C1 segment of cervical spinal cord (tissue), 14 donors: ENCODE data around the gene TRIL.

Source experiments
- DNase-seq, 14 donors: peaks; one replicate each; lab custom pipeline; 2025; lab: John Stamatoyannopoulos, UW

The TRIL gene

DNA sequence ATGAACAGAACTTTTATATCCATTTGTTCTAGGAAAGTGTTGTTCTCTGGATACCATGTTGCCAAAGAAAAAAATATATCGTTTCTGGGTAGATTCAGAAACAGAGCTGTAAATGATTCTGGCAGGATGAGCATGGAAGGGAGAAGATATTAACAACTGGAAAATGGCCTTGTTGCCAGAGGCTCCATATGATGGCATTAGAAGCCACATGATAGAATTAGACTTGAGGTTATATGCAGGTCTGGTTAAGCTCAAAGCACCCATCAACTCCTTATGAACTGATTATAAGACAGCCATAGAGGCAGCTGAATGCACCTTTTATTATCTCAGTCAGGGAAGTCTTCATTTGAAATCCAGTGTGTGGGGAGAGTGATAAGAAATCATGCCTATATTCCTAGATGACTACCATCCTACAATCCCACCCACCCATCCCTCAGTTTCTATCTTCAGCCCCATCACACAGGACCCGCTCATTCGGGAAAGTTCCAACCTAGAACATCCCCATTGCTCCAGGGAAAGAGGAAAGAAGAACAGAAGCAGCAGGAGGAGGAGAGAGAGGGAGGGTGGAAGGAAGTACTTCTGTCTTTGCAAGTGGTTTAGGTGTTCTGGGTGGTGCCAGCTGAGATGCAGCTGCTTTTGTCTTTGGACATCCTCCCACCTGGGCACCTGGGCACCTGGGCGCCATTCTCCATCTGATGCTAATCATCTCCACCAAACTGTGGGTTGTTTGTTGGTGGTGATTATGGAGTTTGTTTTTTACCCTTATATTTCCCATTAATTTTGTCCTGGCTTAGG, 25.5 kb upstream of the TRIL start:
- DNase-seq: no peak

DNA sequence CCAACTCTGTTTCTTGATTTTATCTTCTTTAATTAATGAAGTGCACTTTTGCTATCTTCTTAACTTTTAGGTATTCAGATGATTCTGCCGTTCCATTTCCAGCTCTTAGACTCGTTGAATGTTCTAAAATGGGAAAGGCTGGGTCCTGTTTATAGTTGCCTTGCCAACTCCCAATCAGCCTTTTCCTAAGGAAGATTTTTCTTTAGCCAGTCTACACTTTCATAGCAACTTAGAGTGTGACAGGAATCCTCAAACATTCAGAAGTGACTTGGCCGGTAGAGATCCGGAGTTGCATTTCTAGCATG, 23.0 kb upstream of the TRIL start:
- DNase-seq: no peak

DNA sequence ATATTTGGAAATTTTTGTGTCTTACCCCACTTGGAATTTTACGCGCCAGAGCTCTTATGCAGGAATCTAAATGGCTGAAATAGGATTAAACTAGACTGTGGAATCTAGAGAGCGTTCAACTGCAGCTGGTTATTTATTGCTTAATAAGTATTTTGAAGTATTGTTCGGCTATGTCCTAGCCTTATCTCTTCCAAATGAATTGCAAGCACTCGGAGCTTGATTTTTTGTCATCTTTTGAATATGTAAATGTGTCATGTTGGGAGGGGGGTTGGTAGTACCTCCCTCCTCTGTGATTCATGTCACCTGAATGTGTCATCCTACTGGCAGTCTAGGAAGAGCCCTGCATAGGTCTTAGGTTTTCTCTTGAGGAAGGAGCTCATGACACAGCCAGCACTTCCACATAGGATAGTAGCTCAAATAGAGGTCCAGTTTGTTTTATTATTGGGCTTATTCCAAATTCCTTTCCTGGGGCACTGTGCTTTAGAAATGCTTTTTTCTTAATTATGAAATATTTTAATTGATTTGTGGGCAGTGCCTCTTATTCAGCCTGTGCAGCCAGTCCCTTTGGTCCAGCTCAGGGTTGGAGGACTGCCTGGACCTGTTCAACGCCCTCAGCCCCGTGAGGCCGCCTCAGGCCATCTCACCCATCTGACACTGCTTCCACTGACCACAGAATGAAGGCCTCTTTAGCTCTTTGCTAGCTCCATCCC, 22.5 kb upstream of the TRIL start:
- DNase-seq: peak in 7 of 14 donors; percentile 4 to 57 (median 45)

DNA sequence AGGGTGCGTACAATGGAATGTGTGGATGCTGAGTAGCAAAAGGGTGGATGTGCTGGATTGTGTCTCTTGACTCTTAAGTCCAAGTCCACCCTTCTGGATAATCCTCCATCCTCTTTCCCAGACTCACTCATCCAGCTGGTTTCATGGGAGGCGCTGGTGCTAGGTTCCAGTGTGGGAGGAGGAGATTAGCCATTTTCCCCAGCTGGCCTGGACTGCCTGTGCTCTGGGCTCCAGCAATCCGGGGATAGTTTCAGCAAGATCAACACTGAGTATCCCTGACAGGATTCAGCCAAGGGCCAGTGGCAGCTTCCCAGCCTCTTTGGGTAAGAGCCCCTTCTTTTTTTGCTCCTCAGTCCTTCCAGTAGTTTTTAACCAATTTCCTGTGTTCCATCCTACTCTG, 21.6 kb upstream of the TRIL start:
- no peak for DNase-seq

DNA sequence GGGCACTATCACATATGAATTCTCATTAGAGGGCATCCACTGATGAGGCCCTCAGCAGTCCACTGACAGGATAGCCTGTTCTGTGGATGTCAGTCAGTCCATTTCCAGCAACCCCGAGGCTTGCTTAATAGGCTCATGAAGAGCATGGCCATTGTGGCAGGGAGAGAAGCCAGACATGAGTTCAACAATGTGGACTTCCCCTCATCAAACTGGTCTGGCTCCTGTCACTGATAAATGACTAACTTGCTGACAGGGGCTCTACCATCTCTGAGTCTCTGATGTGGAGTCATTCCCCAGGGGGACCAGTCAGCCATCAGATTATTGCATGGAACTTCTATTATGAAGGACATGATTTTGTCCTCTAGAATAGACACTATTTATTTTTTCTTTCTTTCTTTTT, 19.8 kb upstream of the TRIL start:
- DNase-seq: no peak

DNA sequence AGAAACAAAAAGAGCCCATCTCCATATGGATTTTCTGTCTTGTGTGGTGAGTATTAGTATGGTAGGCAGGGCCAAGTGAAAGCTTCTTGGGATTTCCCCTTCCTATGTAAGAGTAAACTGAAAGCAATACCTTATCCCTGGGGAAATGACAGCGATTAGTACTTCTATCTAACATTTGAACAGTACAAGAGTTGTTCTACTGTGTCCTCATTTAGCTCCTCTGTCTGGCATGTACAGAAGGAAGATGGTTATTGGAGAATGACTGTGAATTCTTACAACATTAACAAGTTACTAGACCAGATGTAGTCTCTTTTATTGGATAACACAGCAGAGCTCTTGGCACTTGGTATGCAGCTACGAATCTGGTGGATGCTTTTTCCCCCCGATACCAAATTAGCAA, 17.9 kb upstream of the TRIL start:
- no peak for DNase-seq

DNA sequence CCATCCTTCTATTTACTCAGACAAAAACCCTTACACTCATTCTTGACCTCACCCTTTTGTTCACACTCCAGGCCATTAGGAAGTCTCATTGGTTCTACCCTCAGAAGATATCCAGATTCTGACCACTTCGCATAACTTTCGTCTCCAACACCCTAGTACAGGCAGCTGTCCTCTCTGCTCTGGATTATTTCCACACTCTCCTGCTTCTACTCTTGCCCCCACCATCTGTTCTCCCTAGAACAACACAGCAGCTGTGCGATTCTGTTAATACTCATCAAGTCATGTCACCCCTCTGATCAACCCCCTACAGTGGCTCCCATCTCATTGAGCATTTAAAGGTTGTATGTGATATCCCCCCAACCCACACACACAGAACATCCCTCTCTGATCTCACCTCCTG, 15.5 kb upstream of the TRIL start:
- DNase-seq: no peak

DNA sequence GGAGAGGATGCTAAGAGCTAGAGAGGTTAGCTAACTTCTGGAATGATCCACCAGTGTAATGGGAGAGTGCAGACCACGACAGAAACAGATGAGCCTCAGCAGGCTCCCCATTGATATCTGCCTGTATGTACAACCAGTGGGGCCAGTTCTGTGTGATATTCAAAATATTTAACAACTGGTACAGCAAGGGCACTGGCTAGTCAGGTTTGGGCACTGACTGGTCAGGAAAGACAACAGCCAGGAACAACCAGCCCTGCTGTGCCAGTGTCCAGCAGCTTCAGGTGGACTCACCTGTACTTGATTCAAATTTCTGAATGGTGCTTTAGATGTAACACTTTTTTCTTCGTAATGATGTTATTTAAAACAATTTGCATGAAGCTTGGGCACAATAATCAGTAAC, 5.9 kb upstream of the TRIL start:
- DNase-seq: no peak

DNA sequence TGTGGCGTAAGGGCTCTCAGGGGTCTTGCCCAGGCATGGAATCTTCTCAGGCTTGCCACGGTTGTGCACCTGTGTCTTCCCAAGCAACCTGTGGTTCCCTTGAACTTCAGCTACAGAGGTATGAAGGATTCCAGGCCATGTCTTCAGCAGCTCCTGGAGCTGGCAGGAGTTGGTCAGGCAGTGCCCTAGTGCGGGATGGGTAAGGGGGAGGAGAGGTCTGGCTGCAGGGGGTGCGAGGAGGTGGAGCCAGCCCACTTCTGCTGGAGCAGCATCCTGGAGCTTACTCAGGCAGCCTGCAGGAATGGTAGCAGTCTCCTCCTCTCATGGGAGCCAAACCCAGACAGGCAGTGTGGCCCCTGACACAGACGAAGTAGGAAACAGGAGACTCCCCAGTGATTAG, 3.8 kb upstream of the TRIL start:
- DNase-seq: no peak

DNA sequence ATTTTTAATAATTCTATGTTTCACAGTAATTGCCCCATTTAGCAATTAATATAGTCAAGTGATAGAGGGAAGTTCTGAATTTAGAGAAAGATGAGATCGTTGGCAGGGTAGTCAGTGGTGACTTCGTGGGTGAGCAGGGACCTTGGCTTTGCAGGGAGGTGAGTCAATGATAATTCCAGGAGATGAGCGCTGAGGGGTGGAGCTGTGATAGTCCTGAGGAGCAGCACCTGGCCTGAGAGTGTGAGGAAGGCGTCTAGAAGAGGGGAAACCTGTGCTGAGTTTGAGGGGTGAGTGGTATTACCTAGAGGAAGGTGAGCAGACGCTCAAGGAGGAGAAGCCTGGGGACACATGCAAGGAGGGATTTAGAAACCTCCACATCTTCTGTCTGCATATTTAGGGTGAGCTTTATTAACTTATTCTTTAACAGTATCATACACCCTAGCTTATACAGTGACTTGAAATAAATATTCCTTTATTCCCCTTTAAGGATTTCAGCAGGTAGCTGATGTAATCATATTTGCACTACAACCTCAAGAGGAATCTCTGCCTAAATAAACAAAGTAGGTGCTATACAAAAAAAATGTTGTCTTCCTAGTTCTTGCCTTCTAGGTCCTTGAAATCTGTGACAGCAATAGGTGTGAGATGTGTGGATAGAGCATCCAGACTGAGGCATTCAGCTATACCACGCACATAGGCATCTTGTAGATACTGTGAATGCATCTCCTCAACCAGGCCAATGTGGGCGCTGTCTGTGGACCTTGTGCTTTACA, 2.1 kb upstream of the TRIL start:
- DNase-seq: no peak

DNA sequence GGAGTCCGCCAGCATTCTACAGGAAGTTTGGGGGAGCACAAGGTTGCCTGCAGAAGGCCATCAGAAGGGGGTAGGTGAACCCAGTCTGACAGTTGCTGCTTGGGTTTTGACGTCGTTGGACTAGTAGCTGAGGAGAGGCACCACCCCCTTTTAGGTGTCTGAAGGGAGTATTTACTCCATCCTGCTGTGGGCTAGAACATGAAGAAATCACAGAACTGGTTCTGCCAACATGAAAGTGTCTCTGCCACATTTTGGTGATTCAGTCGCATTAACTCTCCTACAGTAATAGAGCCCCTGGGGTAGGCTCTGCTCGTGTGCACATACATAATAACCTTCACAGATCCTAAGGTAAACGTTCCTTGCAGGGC, 834 bp upstream of the TRIL start:
- no peak for DNase-seq

DNA sequence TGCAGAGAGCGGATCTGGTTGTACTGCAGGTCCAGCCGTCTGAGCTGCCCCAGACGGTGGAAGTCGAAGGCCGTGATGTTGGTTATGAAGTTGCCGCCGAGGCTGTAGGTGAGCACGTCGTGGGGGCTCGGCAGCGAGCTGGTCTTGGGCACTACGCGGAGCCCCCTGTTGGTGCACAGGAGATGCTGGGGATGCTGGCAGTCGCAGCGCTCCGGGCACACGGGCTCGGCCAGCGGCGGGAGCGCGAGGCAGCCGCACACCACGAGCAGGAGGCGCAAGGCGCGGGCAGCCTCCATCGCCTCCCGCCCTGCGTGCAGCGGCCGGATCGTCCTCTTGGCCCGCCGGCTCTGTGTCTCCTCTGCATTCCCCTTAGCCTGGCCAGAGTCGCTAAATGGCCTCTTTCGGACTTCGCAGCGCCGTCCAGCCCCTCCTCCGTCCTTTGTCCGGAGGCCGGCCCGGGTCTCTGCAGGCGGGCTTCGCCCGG, 337 bp downstream of the TRIL start:
- peak in 3 of 14 donors; percentile 41 to 53 (median 52) for DNase-seq

DNA sequence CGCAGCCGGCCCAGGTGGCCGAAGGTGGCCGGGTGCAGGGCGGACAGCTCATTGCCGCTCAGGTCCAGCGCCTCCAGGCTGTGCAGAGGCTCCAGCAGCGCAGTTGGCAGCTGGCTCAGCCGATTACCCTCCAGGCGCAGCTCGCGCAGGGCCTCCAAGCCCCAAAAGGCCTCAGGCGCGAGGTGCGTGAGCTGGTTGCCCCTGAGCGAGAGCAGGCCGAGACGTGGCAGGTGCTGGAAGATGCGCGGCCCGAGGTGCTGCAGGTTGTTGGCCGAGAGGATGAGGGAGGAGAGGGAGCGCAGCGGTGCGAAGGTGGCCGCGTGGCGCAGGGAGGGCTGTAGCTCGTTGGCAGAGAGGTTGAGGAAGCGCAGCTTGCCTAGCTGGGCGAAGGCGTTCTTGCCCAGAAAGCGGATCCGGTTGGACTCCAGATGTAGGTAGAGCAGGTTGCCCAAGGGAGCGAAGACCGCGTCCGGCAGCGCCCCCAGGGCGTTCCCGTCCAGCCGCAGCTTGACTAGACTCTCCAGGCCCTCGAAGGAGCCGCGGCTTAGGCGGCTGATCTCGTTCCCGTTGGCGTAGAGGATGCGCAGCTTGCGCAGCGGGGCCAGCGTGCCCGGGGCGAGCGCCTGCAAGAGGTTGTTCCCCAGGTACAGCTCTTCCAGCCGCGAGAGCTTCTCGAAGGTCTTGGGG, 923 bp downstream of the TRIL start:
- peak in 6 of 14 donors; percentile 19 to 51 (median 42) for DNase-seq

DNA sequence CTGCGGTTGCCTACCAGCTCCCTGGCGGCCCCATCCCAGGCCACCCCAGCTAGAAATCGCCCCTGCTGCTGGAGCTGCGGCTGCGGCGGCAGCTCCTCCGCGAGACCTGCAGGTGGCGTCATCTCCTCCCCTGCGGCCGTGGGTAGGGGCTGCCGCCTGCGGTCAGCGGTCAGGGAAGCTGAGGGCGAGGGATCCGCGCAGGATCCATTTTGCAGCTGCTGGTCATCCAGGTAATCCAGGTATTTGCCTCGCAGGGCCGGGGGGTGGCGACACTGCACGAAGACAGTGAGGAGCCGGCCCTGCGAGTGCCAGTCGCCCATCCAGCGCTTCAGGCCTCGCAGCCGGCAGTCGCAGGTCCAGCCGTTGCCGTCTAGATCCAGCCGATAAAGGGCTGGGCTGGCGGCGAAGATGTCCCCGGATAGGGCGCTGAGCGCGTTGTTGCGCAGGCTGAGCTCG, 1.5 kb downstream of the TRIL start:
- peak in 7 of 14 donors; percentile 30 to 63 (median 39) for DNase-seq

DNA sequence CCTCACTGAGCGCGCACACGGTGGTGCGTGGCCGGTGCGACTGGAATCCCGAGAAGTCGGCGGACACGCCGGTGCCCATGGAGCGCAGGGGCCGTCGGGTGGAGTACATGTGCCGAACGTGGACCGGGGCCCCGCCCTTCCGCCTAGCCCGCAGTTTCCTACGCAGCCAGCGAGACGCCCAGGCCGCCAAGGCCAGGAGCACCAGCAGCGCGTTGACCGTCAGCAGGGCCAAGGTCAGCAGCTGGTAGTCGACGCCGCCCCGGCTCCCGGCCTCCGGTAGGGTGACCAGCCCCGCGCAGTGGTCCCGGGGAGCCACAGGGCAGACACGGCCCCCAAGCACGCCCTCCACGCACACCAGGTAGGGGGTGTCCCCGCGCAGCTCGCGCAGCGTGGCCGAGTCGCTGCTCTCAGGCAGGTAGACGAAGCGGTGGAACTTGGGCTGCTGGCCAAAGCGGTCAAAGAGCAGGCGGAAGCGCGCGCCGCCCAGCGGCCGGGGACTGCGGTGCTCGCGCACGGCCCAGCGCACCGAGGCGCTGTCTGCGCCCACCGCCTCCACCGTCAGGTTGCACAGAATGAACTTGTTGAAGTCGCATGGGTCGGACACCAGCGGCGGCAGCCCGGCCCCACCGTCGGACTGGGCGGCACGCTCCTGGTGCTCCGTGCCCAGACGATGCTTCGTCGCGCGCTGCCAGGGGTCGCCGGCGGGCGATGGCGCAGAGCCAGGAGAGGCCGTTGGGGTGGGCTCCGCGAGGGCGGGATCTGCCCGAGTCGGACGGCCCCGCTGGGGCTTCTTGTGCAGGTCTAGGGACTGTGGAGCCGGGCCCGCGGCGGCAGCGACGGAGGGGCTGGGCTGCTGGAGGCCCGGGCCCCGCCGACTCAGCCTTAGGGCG, 2.2 kb downstream of the TRIL start:
- peak in 7 of 14 donors; percentile 15 to 64 (median 26) for DNase-seq

DNA sequence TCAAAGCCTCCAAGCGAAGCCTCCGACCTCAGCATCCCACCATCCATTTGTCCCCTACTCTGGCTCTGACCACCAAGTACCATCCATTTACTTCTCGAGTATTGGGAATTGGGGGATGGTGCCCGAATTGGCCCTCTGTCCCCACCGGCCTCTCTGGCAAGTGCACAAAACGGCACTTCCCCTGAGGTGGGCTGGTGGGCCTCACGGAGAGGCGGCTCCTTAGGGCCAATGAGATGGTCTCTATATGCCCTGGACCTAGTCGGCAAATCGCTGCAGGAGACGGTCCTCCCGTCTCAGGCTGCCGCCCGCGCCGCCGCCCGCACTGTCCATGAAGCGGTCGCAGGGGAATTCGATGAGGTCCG, 2.8 kb downstream of the TRIL start:
- DNase-seq: peak in 2 of 14 donors; percentile 27 to 30

DNA sequence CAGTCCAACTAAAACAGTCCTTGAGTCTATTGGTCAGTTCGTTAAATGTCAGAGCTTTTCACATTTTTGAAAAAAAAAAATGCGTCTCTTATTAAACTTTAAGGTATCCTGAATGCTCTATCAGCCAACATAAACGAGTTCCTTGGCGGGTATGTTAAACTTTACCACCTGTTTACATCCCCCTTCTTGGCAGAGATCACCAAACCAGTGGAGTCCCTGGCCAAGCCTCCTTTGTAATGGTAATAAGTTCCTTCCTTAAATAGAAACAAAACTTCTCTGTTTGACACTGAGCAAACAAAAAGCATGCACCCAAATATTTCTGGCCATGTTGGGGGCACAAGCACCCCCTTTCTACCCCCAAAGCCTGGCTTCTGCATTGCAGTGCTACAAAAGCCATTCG, 3.2 kb downstream of the TRIL start:
- DNase-seq: no peak

DNA sequence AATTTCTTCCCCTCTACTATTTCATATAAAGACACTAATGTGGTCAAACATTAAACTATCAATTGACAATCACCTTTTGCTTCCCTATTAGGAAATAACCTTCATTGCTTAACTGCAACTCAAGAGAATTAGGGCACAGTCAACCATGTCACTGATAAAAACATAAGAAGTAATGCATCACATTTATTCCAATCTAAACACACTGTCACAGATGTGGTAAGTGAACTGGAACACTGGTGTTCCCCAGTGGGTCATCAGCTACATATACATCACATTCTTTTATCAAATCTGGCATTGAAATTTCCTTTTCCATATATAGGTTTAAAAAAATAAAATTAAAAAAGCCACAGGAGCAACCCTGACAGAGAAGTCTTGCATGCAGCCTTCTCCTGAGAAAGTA, 3.7 kb downstream of the TRIL start:
- DNase-seq: no peak

DNA sequence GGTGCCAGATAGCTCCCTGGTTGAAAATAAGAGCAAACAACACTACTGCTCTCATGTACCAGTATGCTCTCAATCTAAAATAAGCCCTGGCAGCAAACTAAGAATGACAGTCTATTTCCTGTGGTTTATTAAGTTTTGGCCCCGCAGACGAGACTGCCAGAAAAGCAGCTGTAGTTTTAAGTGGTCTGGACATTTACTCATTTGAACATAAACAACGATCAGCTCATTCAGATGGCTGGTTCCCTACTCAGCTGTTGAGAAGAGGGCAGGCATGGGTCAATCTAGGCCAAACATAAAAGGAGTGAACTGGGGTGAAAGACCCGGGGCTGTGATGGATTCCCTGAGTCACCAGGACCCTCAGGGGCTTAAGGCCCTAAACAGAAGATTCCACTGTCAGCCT, 4.5 kb downstream of the TRIL start:
- DNase-seq: no peak

DNA sequence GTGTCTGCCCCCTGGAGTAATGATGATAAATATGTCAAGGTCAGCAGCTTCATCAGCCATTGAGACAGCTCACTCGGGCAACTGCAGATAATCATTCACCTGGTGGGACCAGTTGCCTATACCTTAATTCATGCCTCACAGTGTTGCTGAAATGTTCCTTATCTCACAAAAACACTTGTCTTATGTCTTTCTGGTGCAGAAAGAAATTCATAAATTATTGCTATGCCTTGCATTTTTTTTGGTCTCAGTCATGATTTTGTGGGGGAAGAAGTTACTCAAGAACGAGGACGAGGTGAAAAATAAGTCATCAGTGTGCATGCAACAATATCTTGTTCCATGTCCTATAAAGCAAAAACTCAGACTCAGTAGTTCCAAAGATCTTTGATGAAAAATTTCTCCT, 16.0 kb downstream of the TRIL start:
- no peak for DNase-seq

DNA sequence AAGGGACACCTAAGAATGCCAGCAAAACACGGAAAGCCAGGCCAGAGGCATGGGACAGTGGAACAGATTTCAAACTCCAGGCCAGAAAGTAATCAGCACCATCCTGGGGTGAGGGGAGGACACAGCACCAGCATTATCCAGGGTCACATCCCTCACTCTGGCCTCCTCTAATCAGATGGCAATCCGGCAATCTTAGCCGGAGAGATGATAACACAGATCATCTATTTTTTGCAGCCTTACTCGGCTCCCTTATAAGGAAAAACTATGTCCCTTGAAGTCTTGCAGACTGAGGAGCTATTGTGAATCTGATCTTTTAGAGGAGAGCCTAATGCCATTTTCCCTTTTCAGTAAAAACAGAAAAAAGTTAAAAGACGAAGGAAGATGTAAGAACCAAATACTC, 16.5 kb downstream of the TRIL start:
- DNase-seq: no peak
